ENCODE measurements around the gene CFAP97. TPM values are rescaled to one million over a fixed set of nuclear protein-coding genes. Genes with fewer than 3 reads are reported as not detected.

CFAP97 gene
- total RNA-seq, 2 experiments from 2014 or later: 49.2 to 49.3 TPM

- H3K9me3 Mint-ChIP-seq: no peaks in the 10 kb centered on the region
- no peak for DNase-seq
- peaks cover 24% of the 10 kb centered on the region for H3K4me1 Mint-ChIP-seq
- H3K27me3 Mint-ChIP-seq: no peaks in the 10 kb centered on the region
- no peak overlapping the region for H3K4me3 Mint-ChIP-seq
- H3K36me3 Mint-ChIP-seq: peaks cover 26% of the 10 kb centered on the region
- peak overlapping the region; percentile 40 for H3K27ac Mint-ChIP-seq
These were observed 8.6 kb downstream of the CFAP97 start for GRCh38 chr4:185194924-185195888.

- Mint-ChIP-seq H3K27me3 (no peaks in the 10 kb centered on the region), H3K36me3 (peaks cover 26% of the 10 kb centered on the region), H3K9me3 (no peaks in the 10 kb centered on the region), H3K4me1 (peaks cover 31% of the 10 kb centered on the region), H3K27ac (no peak overlapping the region), H3K4me3 (no peak overlapping the region)
- no peak for DNase-seq
These were observed 11.7 kb downstream of the CFAP97 start for GRCh38 chr4:185192059-185192458.

- no peak for DNase-seq
- peaks cover 32% of the 10 kb centered on the region for H3K4me1 Mint-ChIP-seq
- H3K4me3 Mint-ChIP-seq: no peak overlapping the region
- H3K9me3 Mint-ChIP-seq: no peaks in the 10 kb centered on the region
- H3K36me3 Mint-ChIP-seq: peaks cover 26% of the 10 kb centered on the region
- no peak overlapping the region for H3K27ac Mint-ChIP-seq
- no peaks in the 10 kb centered on the region for H3K27me3 Mint-ChIP-seq
These were observed 13.4 kb downstream of the CFAP97 start for GRCh38 chr4:185190306-185190856.

GRCh38 chr4:185189606-185190305 lies 14.0 kb downstream of the CFAP97 start:
- no peaks in the 10 kb centered on the region for H3K9me3 Mint-ChIP-seq
- no peak overlapping the region for H3K4me3 Mint-ChIP-seq
- peaks cover 30% of the 10 kb centered on the region for H3K4me1 Mint-ChIP-seq
- peaks cover 24% of the 10 kb centered on the region for H3K36me3 Mint-ChIP-seq
- no peak for DNase-seq
- no peaks in the 10 kb centered on the region for H3K27me3 Mint-ChIP-seq
- H3K27ac Mint-ChIP-seq: no peak overlapping the region

- H3K27me3 Mint-ChIP-seq: no peaks in the 10 kb centered on the region
- peaks cover 24% of the 10 kb centered on the region for H3K36me3 Mint-ChIP-seq
- no peak overlapping the region for H3K27ac Mint-ChIP-seq
- DNase-seq: no peak
- H3K4me3 Mint-ChIP-seq: no peak overlapping the region
- H3K4me1 Mint-ChIP-seq: peaks cover 29% of the 10 kb centered on the region
- no peaks in the 10 kb centered on the region for H3K9me3 Mint-ChIP-seq
These were observed 17.0 kb downstream of the CFAP97 start for GRCh38 chr4:185186769-185187168.

GRCh38 chr4:185183622-185184281 lies 20.0 kb downstream of the CFAP97 start:
- H3K4me3 Mint-ChIP-seq: no peak overlapping the region

GRCh38 chr4:185182239-185182638 lies 21.6 kb downstream of the CFAP97 start:
- Mint-ChIP-seq H3K27ac (no peak overlapping the region), H3K4me3 (no peak overlapping the region), H3K9me3 (no peaks in the 10 kb centered on the region), H3K27me3 (no peaks in the 10 kb centered on the region), H3K4me1 (peaks cover 34% of the 10 kb centered on the region), H3K36me3 (peaks cover 13% of the 10 kb centered on the region)
- no peak for DNase-seq

More at GRCh38 chr4:185183622-185184281, 20.0 kb downstream of the CFAP97 start:
- DNase-seq: peak; percentile 60
- Mint-ChIP-seq H3K36me3 (peaks cover 16% of the 10 kb centered on the region), H3K27ac (no peak overlapping the region), H3K4me1 (peaks cover 33% of the 10 kb centered on the region), H3K27me3 (no peaks in the 10 kb centered on the region), H3K9me3 (no peaks in the 10 kb centered on the region)

- Mint-ChIP-seq H3K4me3 (no peak overlapping the region), H3K27me3 (no peaks in the 10 kb centered on the region), H3K27ac (no peak overlapping the region), H3K9me3 (no peaks in the 10 kb centered on the region), H3K36me3 (peaks cover 21% of the 10 kb centered on the region), H3K4me1 (peaks cover 21% of the 10 kb centered on the region)
- DNase-seq: no peak
These were observed 24.3 kb downstream of the CFAP97 start for GRCh38 chr4:185179488-185179887.

GRCh38 chr4:185171373-185172071 lies 32.3 kb downstream of the CFAP97 start:
- H3K27me3 Mint-ChIP-seq: peaks cover 6% of the 10 kb centered on the region
- DNase-seq: no peak
- H3K4me1 Mint-ChIP-seq: peaks cover 2% of the 10 kb centered on the region
- no peak overlapping the region for H3K27ac Mint-ChIP-seq
- no peak overlapping the region for H3K4me3 Mint-ChIP-seq
- peaks cover 53% of the 10 kb centered on the region for H3K36me3 Mint-ChIP-seq
- H3K9me3 Mint-ChIP-seq: no peaks in the 10 kb centered on the region

GRCh38 chr4:185167234-185167633 lies 36.6 kb downstream of the CFAP97 start:
- Mint-ChIP-seq H3K4me3 (no peak overlapping the region), H3K36me3 (peaks cover 53% of the 10 kb centered on the region), H3K27me3 (peaks cover 13% of the 10 kb centered on the region), H3K4me1 (peaks cover 16% of the 10 kb centered on the region), H3K27ac (no peak overlapping the region), H3K9me3 (no peaks in the 10 kb centered on the region)
- DNase-seq: no peak

- H3K4me3 Mint-ChIP-seq: peak overlapping the region; percentile 27
- H3K9me3 Mint-ChIP-seq: no peaks in the 10 kb centered on the region
- peaks cover 13% of the 10 kb centered on the region for H3K27me3 Mint-ChIP-seq
- peaks cover 16% of the 10 kb centered on the region for H3K4me1 Mint-ChIP-seq
- peaks cover 57% of the 10 kb centered on the region for H3K36me3 Mint-ChIP-seq
- peak overlapping the region; percentile 72 for H3K27ac Mint-ChIP-seq
- DNase-seq: no peak
These were observed 38.2 kb downstream of the CFAP97 start for GRCh38 chr4:185165605-185166063.

GRCh38 chr4:185151296-185151695 lies 52.5 kb downstream of the CFAP97 start:
- peaks cover 19% of the 10 kb centered on the region for H3K36me3 Mint-ChIP-seq
- no peaks in the 10 kb centered on the region for H3K4me1 Mint-ChIP-seq
- H3K4me3 Mint-ChIP-seq: no peak overlapping the region
- no peak for DNase-seq
- H3K27ac Mint-ChIP-seq: no peak overlapping the region
- H3K9me3 Mint-ChIP-seq: no peaks in the 10 kb centered on the region
- H3K27me3 Mint-ChIP-seq: no peaks in the 10 kb centered on the region

GRCh38 chr4:185149392-185149791 lies 54.4 kb downstream of the CFAP97 start:
- no peaks in the 10 kb centered on the region for H3K9me3 Mint-ChIP-seq
- peaks cover 16% of the 10 kb centered on the region for H3K36me3 Mint-ChIP-seq
- no peak overlapping the region for H3K4me3 Mint-ChIP-seq
- peaks cover 3% of the 10 kb centered on the region for H3K4me1 Mint-ChIP-seq
- DNase-seq: no peak
- no peaks in the 10 kb centered on the region for H3K27me3 Mint-ChIP-seq
- H3K27ac Mint-ChIP-seq: no peak overlapping the region

GRCh38 chr4:185145572-185145971 lies 58.2 kb downstream of the CFAP97 start:
- H3K36me3 Mint-ChIP-seq: peaks cover 2% of the 10 kb centered on the region
- no peaks in the 10 kb centered on the region for H3K9me3 Mint-ChIP-seq
- H3K27me3 Mint-ChIP-seq: no peaks in the 10 kb centered on the region
- DNase-seq: no peak
- H3K4me3 Mint-ChIP-seq: no peak overlapping the region
- no peak overlapping the region for H3K27ac Mint-ChIP-seq
- H3K4me1 Mint-ChIP-seq: peaks cover 16% of the 10 kb centered on the region
